Measurements from ENCODE around the gene AUTS2.

The AUTS2 gene

DNA sequence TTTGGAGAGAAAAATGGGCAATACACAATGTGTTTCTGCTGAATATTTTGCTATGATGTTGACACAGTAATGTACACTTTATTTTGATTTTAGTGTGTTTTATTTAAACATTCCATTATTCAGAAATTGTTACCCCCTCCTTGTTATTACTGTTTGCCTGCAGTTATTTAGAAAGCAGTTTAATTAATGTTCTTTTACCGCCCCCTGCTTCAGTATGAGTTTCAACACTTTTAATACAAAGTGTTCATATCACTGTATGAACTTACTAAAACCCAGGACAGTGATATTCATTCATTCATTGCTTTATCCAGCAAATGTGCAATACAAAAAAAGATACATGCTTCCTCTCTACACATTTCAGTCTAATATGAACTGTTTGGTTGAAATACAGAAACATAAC, 159.3 kb downstream of the AUTS2 start:
- Histone ChIP-seq H4K20me1 (ENCODE audit: insufficient read depth, low read length, poor library complexity, severe bottlenecking) (peaks cover 11% of the 10 kb centered on the region), H3K4me2 (ENCODE audit: low read depth, low read length, poor library complexity, severe bottlenecking) (no peak overlapping the region), H3F3A (ENCODE audit: low read depth) (no peaks in the 10 kb centered on the region), H3K9me2 (replicated peaks; ENCODE audit: low read depth, low read length) (no peaks in the 10 kb centered on the region), H3K9ac (ENCODE audit: low read depth, low read length, poor library complexity, severe bottlenecking) (no peak overlapping the region), H3K36me3 (ENCODE audit: insufficient read depth, low read length) (no peaks in the 10 kb centered on the region), H3K9me3 (ENCODE audit: insufficient read depth, low read depth, low read length) (no peaks in the 10 kb centered on the region), H3K4me1 (ENCODE audit: insufficient read depth, low read length, poor library complexity, severe bottlenecking) (peaks cover 31% of the 10 kb centered on the region), H3K27me3 (ENCODE audit: insufficient read depth, low read length, poor library complexity, severe bottlenecking) (no peaks in the 10 kb centered on the region), H3K4me3 (ENCODE audit: low read length, poor library complexity, severe bottlenecking) (no peak overlapping the region), H2AFZ (ENCODE audit: low read length) (no peak overlapping the region), H3K79me2 (ENCODE audit: insufficient read depth, low read length) (peaks cover 82% of the 10 kb centered on the region)
- TF ChIP-seq EZH2phosphoT487 (IDR thresholded peaks at IDR 0.05; ENCODE audit: borderline replicate concordance), result no peak
- TF ChIP-seq, protein P1, sequence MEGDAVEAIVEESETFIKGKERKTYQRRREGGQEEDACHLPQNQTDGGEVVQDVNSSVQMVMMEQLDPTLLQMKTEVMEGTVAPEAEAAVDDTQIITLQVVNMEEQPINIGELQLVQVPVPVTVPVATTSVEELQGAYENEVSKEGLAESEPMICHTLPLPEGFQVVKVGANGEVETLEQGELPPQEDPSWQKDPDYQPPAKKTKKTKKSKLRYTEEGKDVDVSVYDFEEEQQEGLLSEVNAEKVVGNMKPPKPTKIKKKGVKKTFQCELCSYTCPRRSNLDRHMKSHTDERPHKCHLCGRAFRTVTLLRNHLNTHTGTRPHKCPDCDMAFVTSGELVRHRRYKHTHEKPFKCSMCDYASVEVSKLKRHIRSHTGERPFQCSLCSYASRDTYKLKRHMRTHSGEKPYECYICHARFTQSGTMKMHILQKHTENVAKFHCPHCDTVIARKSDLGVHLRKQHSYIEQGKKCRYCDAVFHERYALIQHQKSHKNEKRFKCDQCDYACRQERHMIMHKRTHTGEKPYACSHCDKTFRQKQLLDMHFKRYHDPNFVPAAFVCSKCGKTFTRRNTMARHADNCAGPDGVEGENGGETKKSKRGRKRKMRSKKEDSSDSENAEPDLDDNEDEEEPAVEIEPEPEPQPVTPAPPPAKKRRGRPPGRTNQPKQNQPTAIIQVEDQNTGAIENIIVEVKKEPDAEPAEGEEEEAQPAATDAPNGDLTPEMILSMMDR (conservative IDR thresholded peaks at IDR 0.05; ENCODE audit: low read length), result peak; percentile 42

- Histone ChIP-seq H4K20me1 (ENCODE audit: insufficient read depth, low read length, poor library complexity, severe bottlenecking) (peaks cover 11% of the 10 kb centered on the region), H3K4me1 (ENCODE audit: insufficient read depth, low read length, poor library complexity, severe bottlenecking) (peaks cover 35% of the 10 kb centered on the region), H3F3A (ENCODE audit: low read depth) (no peaks in the 10 kb centered on the region), H3K9me2 (replicated peaks; ENCODE audit: low read depth, low read length) (no peaks in the 10 kb centered on the region), H3K36me3 (ENCODE audit: insufficient read depth, low read length) (no peaks in the 10 kb centered on the region), H3K9ac (ENCODE audit: low read depth, low read length, poor library complexity, severe bottlenecking) (no peak overlapping the region), H3K79me2 (ENCODE audit: insufficient read depth, low read length) (peaks cover 82% of the 10 kb centered on the region), H3K27me3 (ENCODE audit: insufficient read depth, low read length, poor library complexity, severe bottlenecking) (no peaks in the 10 kb centered on the region), H3K9me3 (ENCODE audit: insufficient read depth, low read depth, low read length) (no peaks in the 10 kb centered on the region), H3K4me2 (ENCODE audit: low read depth, low read length, poor library complexity, severe bottlenecking) (no peak overlapping the region), H2AFZ (ENCODE audit: low read length) (no peak overlapping the region), H3K4me3 (ENCODE audit: low read length, poor library complexity, severe bottlenecking) (no peak overlapping the region)
- TF ChIP-seq, protein P1 (conservative IDR thresholded peaks at IDR 0.05; ENCODE audit: low read length), result no peak
- TF ChIP-seq EZH2phosphoT487 (IDR thresholded peaks at IDR 0.05; ENCODE audit: borderline replicate concordance), result no peak
Observed at GRCh38 chr7:69757981-69758430, 159.7 kb downstream of the AUTS2 start.

DNA sequence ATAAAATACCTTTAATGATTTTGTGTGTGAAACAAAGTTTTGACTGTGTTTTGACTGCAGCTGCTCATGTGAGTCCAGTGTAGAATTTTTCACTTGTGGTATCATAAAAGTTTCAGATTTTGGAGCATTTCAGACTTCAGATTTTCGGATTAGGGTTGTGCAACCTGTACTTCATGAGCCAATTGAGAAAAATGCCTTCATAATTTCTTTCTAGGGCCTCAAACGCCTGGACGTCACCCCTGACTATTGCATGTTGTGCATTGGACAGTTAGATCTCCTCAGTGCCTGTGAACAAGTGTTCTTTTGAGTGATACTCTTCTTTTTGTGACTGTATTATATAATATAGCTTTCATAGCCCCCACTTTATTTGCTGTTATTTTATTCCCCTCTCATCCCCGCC, 161.1 kb downstream of the AUTS2 start:
- H3K27me3 ChIP-seq (ENCODE audit: insufficient read depth, low read length, poor library complexity, severe bottlenecking), result no peaks in the 10 kb centered on the region
- no peak overlapping the region for H2AFZ ChIP-seq (ENCODE audit: low read length)
- no peak for TF ChIP-seq EZH2phosphoT487 (IDR thresholded peaks at IDR 0.05; ENCODE audit: borderline replicate concordance)
- TF ChIP-seq, protein P1 (conservative IDR thresholded peaks at IDR 0.05; ENCODE audit: low read length), result no peak
- H3K4me2 ChIP-seq (ENCODE audit: low read depth, low read length, poor library complexity, severe bottlenecking), result no peak overlapping the region
- H3K9ac ChIP-seq (ENCODE audit: low read depth, low read length, poor library complexity, severe bottlenecking), result no peak overlapping the region
- no peaks in the 10 kb centered on the region for H3K9me3 ChIP-seq (ENCODE audit: insufficient read depth, low read depth, low read length)
- no peaks in the 10 kb centered on the region for H3F3A ChIP-seq (ENCODE audit: low read depth)
- peaks cover 81% of the 10 kb centered on the region for H3K79me2 ChIP-seq (ENCODE audit: insufficient read depth, low read length)
- peaks cover 37% of the 10 kb centered on the region for H3K4me1 ChIP-seq (ENCODE audit: insufficient read depth, low read length, poor library complexity, severe bottlenecking)
- no peak overlapping the region for H3K4me3 ChIP-seq (ENCODE audit: low read length, poor library complexity, severe bottlenecking)
- no peaks in the 10 kb centered on the region for H3K36me3 ChIP-seq (ENCODE audit: insufficient read depth, low read length)
- peaks cover 11% of the 10 kb centered on the region for H4K20me1 ChIP-seq (ENCODE audit: insufficient read depth, low read length, poor library complexity, severe bottlenecking)
- no peaks in the 10 kb centered on the region for H3K9me2 ChIP-seq (replicated peaks; ENCODE audit: low read depth, low read length)
